DND-41 (cell line): ENCODE results near the gene ARHGAP1.

Source experiments
- EZH2 ChIP-seq: IDR thresholded peaks from 3 replicates; pipeline ENCODE4 v1.6.1; 2012; ENCODE audit warnings: borderline replicate concordance, low read depth, mild to moderate bottlenecking, moderate library complexity, low read length, inconsistent platforms; ENCODE audit not compliant: severe bottlenecking
- TF ChIP-seq, protein P1 (sequence below): IDR thresholded peaks from 2 replicates; pipeline ENCODE4 v1.5.1; 2012; ENCODE audit warnings: borderline replicate concordance, low read length, moderate library complexity, mild to moderate bottlenecking; ENCODE audit not compliant: poor library complexity, severe bottlenecking; ENCODE audit errors: extremely low read depth

DNA sequence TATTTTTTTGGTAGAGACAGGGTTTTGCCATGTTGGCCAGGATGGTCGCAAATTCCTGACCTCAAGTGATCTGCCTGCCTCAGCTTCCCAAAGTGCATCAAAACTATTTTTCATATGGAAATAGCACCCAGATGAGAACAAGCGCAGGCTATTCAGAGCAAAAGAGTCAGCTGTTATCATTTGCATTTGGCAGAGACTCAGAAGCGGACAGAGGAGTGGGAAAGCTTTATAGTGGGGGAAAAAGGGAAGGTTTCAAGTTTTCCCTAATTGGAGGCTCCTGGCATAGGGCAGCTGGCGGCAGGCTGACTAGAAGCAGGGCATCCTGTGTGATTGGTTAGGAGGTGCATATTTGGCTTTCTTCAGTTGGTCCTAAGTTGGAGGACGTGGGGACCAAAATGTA, 62.9 kb downstream of the ARHGAP1 start:
- TF ChIP-seq, protein P1, sequence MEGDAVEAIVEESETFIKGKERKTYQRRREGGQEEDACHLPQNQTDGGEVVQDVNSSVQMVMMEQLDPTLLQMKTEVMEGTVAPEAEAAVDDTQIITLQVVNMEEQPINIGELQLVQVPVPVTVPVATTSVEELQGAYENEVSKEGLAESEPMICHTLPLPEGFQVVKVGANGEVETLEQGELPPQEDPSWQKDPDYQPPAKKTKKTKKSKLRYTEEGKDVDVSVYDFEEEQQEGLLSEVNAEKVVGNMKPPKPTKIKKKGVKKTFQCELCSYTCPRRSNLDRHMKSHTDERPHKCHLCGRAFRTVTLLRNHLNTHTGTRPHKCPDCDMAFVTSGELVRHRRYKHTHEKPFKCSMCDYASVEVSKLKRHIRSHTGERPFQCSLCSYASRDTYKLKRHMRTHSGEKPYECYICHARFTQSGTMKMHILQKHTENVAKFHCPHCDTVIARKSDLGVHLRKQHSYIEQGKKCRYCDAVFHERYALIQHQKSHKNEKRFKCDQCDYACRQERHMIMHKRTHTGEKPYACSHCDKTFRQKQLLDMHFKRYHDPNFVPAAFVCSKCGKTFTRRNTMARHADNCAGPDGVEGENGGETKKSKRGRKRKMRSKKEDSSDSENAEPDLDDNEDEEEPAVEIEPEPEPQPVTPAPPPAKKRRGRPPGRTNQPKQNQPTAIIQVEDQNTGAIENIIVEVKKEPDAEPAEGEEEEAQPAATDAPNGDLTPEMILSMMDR: no peak
- TF ChIP-seq EZH2: no peak
